Natural killer cell (primary cell): ENCODE measurements around the gene WDTC1. TPM values are rescaled to one million over a fixed set of nuclear protein-coding genes. Genes with fewer than 3 reads are reported as not detected.
"Not testable (repeated sequence)": the region's sequence is repeated elsewhere in the genome, so short reads cannot be mapped to it uniquely, and the experiment has no call there.

Source experiments
- ATAC-seq, 3 donors: fragments of 150-1000 bp in 2 of 3; fragments of 200-7000 bp in 1 of 3; cut with Tn5 transposase; 1 replicate in 1 of 3; 2 replicates in 2 of 3; pipeline ENCODE4 v1.10.0; 2021; ENCODE audit warnings: mild to moderate bottlenecking in 2 of 3, moderate library complexity in 2 of 3
- DNase-seq, 2 donors: peaks; one replicate each; pipeline versions ENCODE4 v3.0.0 to v3.0.0-alpha.2; 2013 to 2021; ENCODE audit warnings: mixed read lengths in 1 of 2
- H3K27ac ChIP-seq: one replicate; pipeline ENCODE4 v1.5.1; 2013; ENCODE audit warnings: mild to moderate bottlenecking, low read length
- H3K27me3 ChIP-seq: one replicate; pipeline ENCODE4 v1.6.1; 2013; ENCODE audit warnings: low read length; ENCODE audit not compliant: control insufficient read depth, insufficient read depth
- H3K36me3 ChIP-seq: one replicate; pipeline ENCODE4 v1.6.1; 2013; ENCODE audit warnings: low read length; ENCODE audit not compliant: control insufficient read depth, insufficient read depth
- H3K4me1 ChIP-seq: one replicate; pipeline ENCODE4 v1.6.1; 2013; ENCODE audit warnings: low read length; ENCODE audit not compliant: control insufficient read depth, insufficient read depth
- H3K4me3 ChIP-seq: one replicate; pipeline ENCODE4 v1.5.1; 2013; ENCODE audit warnings: low read length
- H3K9me3 ChIP-seq: one replicate; pipeline ENCODE4 v1.6.1; 2013; ENCODE audit warnings: low read length; ENCODE audit not compliant: control insufficient read depth, insufficient read depth
- H3K27ac Mint-ChIP-seq, 2 donors: one replicate each; pipeline ENCODE4 v1.8.0; 2022; ENCODE audit warnings: mild to moderate bottlenecking in 2 of 2, mixed read lengths in 2 of 2, moderate library complexity in 1 of 2
- H3K27me3 Mint-ChIP-seq, 2 donors: one replicate each; pipeline ENCODE4 v1.8.0; 2022; ENCODE audit warnings: low read depth in 2 of 2, mixed read lengths in 2 of 2
- H3K36me3 Mint-ChIP-seq: one replicate; pipeline ENCODE4 v1.8.0; 2022; ENCODE audit warnings: mixed read lengths
- H3K4me1 Mint-ChIP-seq, 2 donors: one replicate each; pipeline ENCODE4 v1.8.0; 2022; ENCODE audit warnings: mixed read lengths in 2 of 2
- H3K4me3 Mint-ChIP-seq: one replicate; pipeline ENCODE4 v1.8.0; 2022; ENCODE audit warnings: mild to moderate bottlenecking, moderate library complexity, mixed read lengths
- H3K9me3 Mint-ChIP-seq, 2 donors: one replicate each; pipeline ENCODE4 v1.8.0; 2022; ENCODE audit warnings: mixed read lengths in 2 of 2
- WGBS: methylation state at CpG from one replicate; pipeline ENCODE4 v1.1.7; 2013; ENCODE audit warnings: missing lambda C conversion rate; ENCODE audit not compliant: insufficient coverage; 5-methylcytosine and 5-hydroxymethylcytosine counted together
- intact Hi-C: fragments of 100-400 bp; cut with micrococcal nuclease; formaldehyde crosslinking; loops from one replicate; pipeline ENCODE4 v1.14.2; 2022
- total RNA-seq, 4 donors: library from RNA; stranded (reverse); fragments of 120-200 nt in 1 of 4; gene quantifications; one replicate each; pipeline versions ENCODE4 v1.2.3 to v1.2.4, GENCODE V29; 2013 to 2022
- TF ChIP-seq, protein P1 (sequence below): fragments of 200-600 bp; IDR thresholded peaks from one replicate; pipeline ENCODE4 v1.8.0; 2022; ENCODE audit warnings: antibody characterized with exemption

Gene WDTC1
- total RNA-seq, 3 donors from 2014 or later (not counting 1 experiment from before 2014, with no cell fraction given) = 68.9 to 82.0 (median 81.7) TPM

DNA sequence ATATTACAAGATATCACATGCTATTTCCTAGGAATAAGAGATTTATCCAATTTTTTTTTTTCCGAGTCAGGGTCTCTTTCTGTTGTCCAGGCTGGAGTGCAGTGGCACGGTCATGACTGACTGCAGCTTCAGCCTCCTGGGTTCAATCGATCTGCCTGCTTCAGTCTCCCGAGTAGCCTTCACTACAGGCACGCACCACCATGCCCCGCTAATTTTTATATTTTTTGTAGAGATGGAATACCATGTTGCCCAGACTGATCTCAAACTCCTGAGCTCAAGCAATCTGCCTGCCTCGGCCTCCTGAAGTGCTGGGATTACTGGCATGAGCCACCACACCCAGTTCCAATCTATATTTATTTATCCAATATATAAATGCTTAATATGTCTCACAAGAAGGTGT lies 18.0 kb upstream of the WDTC1 start:
- no peak overlapping the region for H3K27ac Mint-ChIP-seq
- DNase-seq = no peak
- intact Hi-C loops = no loop called here
- no peaks in the 10 kb centered on the region for H3K27me3 Mint-ChIP-seq
- Histone ChIP-seq H3K36me3 (no peaks in the 10 kb centered on the region), H3K9me3 (no peaks in the 10 kb centered on the region), H3K27ac (no peak overlapping the region), H3K4me3 (no peak overlapping the region), H3K4me1 (no peaks in the 10 kb centered on the region), H3K27me3 (no peaks in the 10 kb centered on the region)
- no peaks in the 10 kb centered on the region for H3K36me3 Mint-ChIP-seq
- H3K4me1 Mint-ChIP-seq = no peaks in the 10 kb centered on the region
- no peak for ATAC-seq
- no peak overlapping the region for H3K4me3 Mint-ChIP-seq
- WGBS = 89% methylated on average over 7 of the region's 7 CpGs
- TF ChIP-seq, protein P1, sequence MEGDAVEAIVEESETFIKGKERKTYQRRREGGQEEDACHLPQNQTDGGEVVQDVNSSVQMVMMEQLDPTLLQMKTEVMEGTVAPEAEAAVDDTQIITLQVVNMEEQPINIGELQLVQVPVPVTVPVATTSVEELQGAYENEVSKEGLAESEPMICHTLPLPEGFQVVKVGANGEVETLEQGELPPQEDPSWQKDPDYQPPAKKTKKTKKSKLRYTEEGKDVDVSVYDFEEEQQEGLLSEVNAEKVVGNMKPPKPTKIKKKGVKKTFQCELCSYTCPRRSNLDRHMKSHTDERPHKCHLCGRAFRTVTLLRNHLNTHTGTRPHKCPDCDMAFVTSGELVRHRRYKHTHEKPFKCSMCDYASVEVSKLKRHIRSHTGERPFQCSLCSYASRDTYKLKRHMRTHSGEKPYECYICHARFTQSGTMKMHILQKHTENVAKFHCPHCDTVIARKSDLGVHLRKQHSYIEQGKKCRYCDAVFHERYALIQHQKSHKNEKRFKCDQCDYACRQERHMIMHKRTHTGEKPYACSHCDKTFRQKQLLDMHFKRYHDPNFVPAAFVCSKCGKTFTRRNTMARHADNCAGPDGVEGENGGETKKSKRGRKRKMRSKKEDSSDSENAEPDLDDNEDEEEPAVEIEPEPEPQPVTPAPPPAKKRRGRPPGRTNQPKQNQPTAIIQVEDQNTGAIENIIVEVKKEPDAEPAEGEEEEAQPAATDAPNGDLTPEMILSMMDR = no peak
- no peaks in the 10 kb centered on the region for H3K9me3 Mint-ChIP-seq

DNA sequence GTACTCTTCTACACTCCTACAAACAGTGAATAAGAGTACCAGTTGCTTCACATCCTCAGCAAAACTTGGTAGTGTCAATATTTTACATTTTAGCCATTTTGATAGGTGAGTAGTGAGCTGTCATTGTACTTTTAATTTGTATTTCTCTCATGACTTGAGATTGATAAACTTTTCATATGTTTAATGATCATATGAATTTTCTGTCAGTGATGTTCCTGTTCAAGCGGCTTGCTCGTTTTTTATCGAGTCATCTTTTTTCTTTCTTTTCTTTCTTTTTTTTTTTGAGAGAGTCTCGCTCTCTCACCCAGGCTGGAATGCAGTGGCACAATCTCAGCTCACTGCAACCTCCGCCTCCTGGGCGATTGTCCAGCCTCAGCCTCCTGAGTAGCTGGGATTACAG lies 17.0 kb upstream of the WDTC1 start:
- intact Hi-C loops = no loop called here
- no peaks in the 10 kb centered on the region for H3K27me3 ChIP-seq
- H3K9me3 ChIP-seq = no peaks in the 10 kb centered on the region
- TF ChIP-seq, protein P1 = no peak
- no peak overlapping the region for H3K4me3 ChIP-seq
- no peak overlapping the region for H3K27ac ChIP-seq
- no peak overlapping the region for H3K27ac Mint-ChIP-seq
- no peaks in the 10 kb centered on the region for H3K36me3 Mint-ChIP-seq
- ATAC-seq (no peak), DNase-seq (no peak)
- H3K4me1 Mint-ChIP-seq = no peaks in the 10 kb centered on the region
- H3K36me3 ChIP-seq = no peaks in the 10 kb centered on the region
- H3K9me3 Mint-ChIP-seq = no peaks in the 10 kb centered on the region
- WGBS = 90% methylated on average over 6 of the region's 6 CpGs
- H3K27me3 Mint-ChIP-seq = no peaks in the 10 kb centered on the region
- H3K4me1 ChIP-seq = no peaks in the 10 kb centered on the region
- H3K4me3 Mint-ChIP-seq = no peak overlapping the region

DNA sequence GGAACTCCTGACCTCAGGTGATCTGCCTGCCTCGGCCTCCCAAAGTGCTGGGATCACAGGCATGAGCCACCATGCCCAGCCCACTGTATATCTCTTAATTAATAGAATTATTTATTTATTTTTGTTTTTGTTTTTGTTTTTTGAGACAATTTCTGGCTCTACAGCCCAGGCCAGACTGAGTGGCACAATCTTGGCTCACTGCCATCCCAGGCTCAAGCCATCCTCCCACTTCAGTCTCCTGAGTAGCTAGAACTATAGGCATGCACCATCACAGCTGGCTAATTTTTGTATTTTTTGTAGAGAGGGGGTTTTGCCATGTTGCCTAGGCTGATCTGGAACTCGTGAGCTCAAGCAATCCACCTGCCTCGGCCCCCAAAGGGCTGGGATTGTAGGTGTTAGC lies 15.7 kb upstream of the WDTC1 start:
- intact Hi-C loops = no loop called here
- H3K36me3 ChIP-seq = no peaks in the 10 kb centered on the region
- no peaks in the 10 kb centered on the region for H3K9me3 ChIP-seq
- no peak for DNase-seq
- Mint-ChIP-seq H3K9me3 (no peaks in the 10 kb centered on the region), H3K4me3 (no peak overlapping the region), H3K27me3 (no peaks in the 10 kb centered on the region), H3K36me3 (no peaks in the 10 kb centered on the region), H3K27ac (no peak overlapping the region), H3K4me1 (no peaks in the 10 kb centered on the region)
- no peaks in the 10 kb centered on the region for H3K4me1 ChIP-seq
- H3K27ac ChIP-seq = no peak overlapping the region
- ATAC-seq = no peak
- no peaks in the 10 kb centered on the region for H3K27me3 ChIP-seq
- 88% methylated on average over 2 of the region's 3 CpGs for WGBS
- TF ChIP-seq, protein P1 = no peak
- no peak overlapping the region for H3K4me3 ChIP-seq

DNA sequence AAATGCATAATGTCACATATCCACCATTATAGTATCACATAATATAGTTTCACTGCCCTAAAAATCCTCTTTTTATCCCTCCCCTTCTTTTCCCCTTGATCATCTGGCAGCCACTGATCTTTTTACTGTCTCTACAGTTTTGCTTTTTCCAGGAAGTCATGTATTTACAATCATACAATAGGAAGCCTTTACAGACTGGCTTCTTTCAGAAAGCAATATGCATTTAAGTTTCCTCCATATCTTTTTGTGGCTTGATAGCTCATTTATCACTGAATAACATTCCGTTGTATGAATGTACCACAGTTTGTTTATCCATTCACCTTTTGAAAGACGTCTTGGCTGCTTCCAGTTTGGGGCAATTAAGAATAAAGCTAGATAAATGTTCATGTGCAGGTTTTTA lies 14.3 kb upstream of the WDTC1 start:
- Histone ChIP-seq H3K27ac (no peak overlapping the region), H3K4me3 (no peak overlapping the region), H3K27me3 (no peaks in the 10 kb centered on the region), H3K36me3 (no peaks in the 10 kb centered on the region), H3K4me1 (no peaks in the 10 kb centered on the region), H3K9me3 (no peaks in the 10 kb centered on the region)
- WGBS = 62% methylated on average over 2 of the region's 2 CpGs
- DNase-seq = no peak
- TF ChIP-seq, protein P1 = no peak
- ATAC-seq = no peak
- Mint-ChIP-seq H3K27ac (no peak overlapping the region), H3K4me1 (no peaks in the 10 kb centered on the region), H3K4me3 (no peak overlapping the region), H3K27me3 (no peaks in the 10 kb centered on the region), H3K9me3 (no peaks in the 10 kb centered on the region), H3K36me3 (no peaks in the 10 kb centered on the region)
- intact Hi-C loops = no loop called here

DNA sequence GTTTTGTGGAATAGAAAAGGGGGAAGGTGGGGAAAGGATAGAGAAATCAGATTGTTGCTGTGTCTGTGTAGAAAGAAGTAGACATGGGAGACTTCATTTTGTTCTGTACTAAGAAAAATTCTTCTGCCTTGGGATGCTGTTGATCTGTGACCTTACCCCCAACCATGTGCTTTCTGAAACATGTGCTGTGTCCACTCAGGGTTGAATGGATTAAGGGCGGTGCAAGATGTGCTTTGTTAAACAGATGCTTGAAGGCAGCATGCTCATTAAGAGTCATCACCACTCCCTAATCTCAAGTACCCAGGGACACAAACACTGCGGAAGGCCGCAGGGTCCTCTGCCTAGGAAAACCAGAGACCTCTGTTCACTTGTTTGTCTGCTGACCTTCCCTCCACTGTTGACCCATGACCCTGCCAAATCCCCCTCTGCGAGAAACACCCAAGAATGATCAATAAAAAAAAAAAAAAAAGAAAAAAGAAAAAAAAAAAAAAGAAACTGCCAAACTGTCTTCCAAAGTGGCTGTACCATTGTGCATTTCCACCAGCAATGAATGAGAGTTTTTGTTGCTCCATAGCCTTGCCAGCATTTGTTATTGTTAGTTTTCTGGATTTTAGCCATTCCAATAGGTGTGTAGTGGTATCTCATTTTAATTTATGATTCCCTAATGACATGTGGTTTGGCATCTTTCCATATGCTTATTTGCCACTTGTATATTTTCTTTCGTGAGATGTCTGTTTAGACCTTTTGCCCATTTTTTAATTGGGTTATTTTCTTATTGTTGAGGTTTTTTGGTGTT lies 13.5 kb upstream of the WDTC1 start:
- H3K4me3 Mint-ChIP-seq, H3K27me3 Mint-ChIP-seq, H3K27ac Mint-ChIP-seq, H3K9me3 ChIP-seq, H3K4me1 Mint-ChIP-seq, H3K9me3 Mint-ChIP-seq, DNase-seq, intact Hi-C loops, H3K4me1 ChIP-seq, H3K27ac ChIP-seq, H3K27me3 ChIP-seq, H3K36me3 ChIP-seq, ATAC-seq, H3K36me3 Mint-ChIP-seq, H3K4me3 ChIP-seq: not testable (repeated sequence)
- 88% methylated on average over 1 of the region's 5 CpGs for WGBS
